A673 (cell line): ENCODE measurements around the gene SLC25A23. TPM values are rescaled to one million over a fixed set of nuclear protein-coding genes. Genes with fewer than 3 reads are reported as not detected.

ENCODE experiments used
- BruUV-seq: library from RNA; stranded (reverse); fragments of 400-500 nt; replicated peaks from 2 replicates; lab custom pipeline; 2021; lab: Mats Ljungman, UMichigan
- CTCF ChIA-PET: fragments of 300-600 bp; sonication (Branson Sonifier 250); formaldehyde crosslinking; loops from one replicate; lab custom pipeline; 2022; ENCODE audit warnings: antibody characterized with exemption; lab: Charles Lee
- POLR2A ChIA-PET: fragments of 300-600 bp; sonication (Branson Sonifier 250); formaldehyde crosslinking; loops from one replicate; lab custom pipeline; 2022; ENCODE audit warnings: antibody characterized with exemption; ENCODE audit not compliant: low non-redundant PET; lab: Charles Lee
- DNase-seq: peaks from one replicate; pipeline ENCODE4 v3.0.0-alpha.2; 2015; ENCODE audit warnings: low spot score
- H3K27ac ChIP-seq: fragments of 200-600 bp; sonication (generic); 2 replicates; pipeline ENCODE4 v1.5.1; 2016; ENCODE audit warnings: mixed run types, low read depth, mild to moderate bottlenecking, mixed read lengths, antibody characterized with exemption, low read length; ENCODE audit not compliant: poor library complexity, severe bottlenecking
- H3K27me3 ChIP-seq: fragments of 200-600 bp; sonication (generic); replicated peaks from 2 replicates; pipeline ENCODE4 v1.6.1; 2017; ENCODE audit warnings: mixed run types, low read depth, mild to moderate bottlenecking, mixed read lengths, antibody characterized with exemption, low read length; ENCODE audit not compliant: insufficient read depth, poor library complexity
- H3K36me3 ChIP-seq: fragments of 200-600 bp; sonication (generic); 2 replicates; pipeline ENCODE4 v1.6.1; 2016; ENCODE audit warnings: mixed run types, mild to moderate bottlenecking, mixed read lengths, antibody characterized with exemption, low read length; ENCODE audit not compliant: insufficient read depth, poor library complexity, severe bottlenecking
- H3K4me1 ChIP-seq: fragments of 200-600 bp; sonication (generic); 2 replicates; pipeline ENCODE4 v1.6.1; 2017; ENCODE audit warnings: mixed run types, mild to moderate bottlenecking, mixed read lengths, antibody characterized with exemption, low read length; ENCODE audit not compliant: insufficient read depth, poor library complexity, severe bottlenecking
- H3K4me3 ChIP-seq: fragments of 200-600 bp; sonication (generic); 2 replicates; pipeline ENCODE4 v1.5.1; 2016; ENCODE audit warnings: low read depth, mixed run types, mild to moderate bottlenecking, mixed read lengths, low read length; ENCODE audit not compliant: poor library complexity, severe bottlenecking
- H3K9me3 ChIP-seq: fragments of 200-600 bp; sonication (generic); 2 replicates; pipeline ENCODE4 v1.6.1; 2016; ENCODE audit warnings: mixed run types, low read depth, mild to moderate bottlenecking, mixed read lengths, antibody characterized with exemption, low read length; ENCODE audit not compliant: poor library complexity, severe bottlenecking
- EZH2 ChIP-seq: fragments of 200-600 bp; sonication (generic); IDR thresholded peaks from 2 replicates; pipeline ENCODE4 v1.6.1; 2017; ENCODE audit warnings: borderline replicate concordance, low read depth, mild to moderate bottlenecking, mixed read lengths, antibody characterized with exemption, low read length; ENCODE audit not compliant: poor library complexity, severe bottlenecking
- intact Hi-C: fragments of 100-400 bp; cut with micrococcal nuclease; formaldehyde crosslinking; loops from one replicate; pipeline ENCODE4 v1.10.0; 2022; ENCODE audit not compliant: unreplicated experiment
- total RNA-seq: library from RNA; stranded (reverse); gene quantifications from 2 replicates; pipeline ENCODE4 v1.2.3, GENCODE V29; 2021
- TF ChIP-seq, protein P1 (sequence below): fragments of 300-800, 200-600 bp; sonication (generic); conservative IDR thresholded peaks from 2 replicates; pipeline ENCODE4 v1.5.1; 2017; ENCODE audit warnings: low read depth, mild to moderate bottlenecking, antibody characterized with exemption, low read length, moderate library complexity, mixed read lengths

SLC25A23 gene
- total RNA-seq, 1 experiment from 2014 or later = 39.9 TPM

- CTCF ChIA-PET = no interaction called here
Measured at GRCh38 chr19:6467384-6467783, 7.8 kb upstream of the SLC25A23 start.

GRCh38 chr19:6466526-6467248 is 7.1 kb upstream of the SLC25A23 start:
- no peak overlapping the region for H3K27ac ChIP-seq
- no TSS peak for BruUV-seq
- POLR2A ChIA-PET = no interaction called here

More at GRCh38 chr19:6467384-6467783, 7.8 kb upstream of the SLC25A23 start:
- Histone ChIP-seq H3K4me1 (no peaks in the 10 kb centered on the region), H3K36me3 (no peaks in the 10 kb centered on the region), H3K27me3 (peaks cover 15% of the 10 kb centered on the region), H3K4me3 (no peak overlapping the region), H3K9me3 (no peaks in the 10 kb centered on the region), H3K27ac (no peak overlapping the region)
- no peak for DNase-seq
- POLR2A ChIA-PET = no interaction called here
- intact Hi-C loops = no loop called here
- TF ChIP-seq, protein P1, sequence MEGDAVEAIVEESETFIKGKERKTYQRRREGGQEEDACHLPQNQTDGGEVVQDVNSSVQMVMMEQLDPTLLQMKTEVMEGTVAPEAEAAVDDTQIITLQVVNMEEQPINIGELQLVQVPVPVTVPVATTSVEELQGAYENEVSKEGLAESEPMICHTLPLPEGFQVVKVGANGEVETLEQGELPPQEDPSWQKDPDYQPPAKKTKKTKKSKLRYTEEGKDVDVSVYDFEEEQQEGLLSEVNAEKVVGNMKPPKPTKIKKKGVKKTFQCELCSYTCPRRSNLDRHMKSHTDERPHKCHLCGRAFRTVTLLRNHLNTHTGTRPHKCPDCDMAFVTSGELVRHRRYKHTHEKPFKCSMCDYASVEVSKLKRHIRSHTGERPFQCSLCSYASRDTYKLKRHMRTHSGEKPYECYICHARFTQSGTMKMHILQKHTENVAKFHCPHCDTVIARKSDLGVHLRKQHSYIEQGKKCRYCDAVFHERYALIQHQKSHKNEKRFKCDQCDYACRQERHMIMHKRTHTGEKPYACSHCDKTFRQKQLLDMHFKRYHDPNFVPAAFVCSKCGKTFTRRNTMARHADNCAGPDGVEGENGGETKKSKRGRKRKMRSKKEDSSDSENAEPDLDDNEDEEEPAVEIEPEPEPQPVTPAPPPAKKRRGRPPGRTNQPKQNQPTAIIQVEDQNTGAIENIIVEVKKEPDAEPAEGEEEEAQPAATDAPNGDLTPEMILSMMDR = no peak
- no TSS peak for BruUV-seq

GRCh38 chr19:6465663-6466062 is 6.1 kb upstream of the SLC25A23 start:
- CTCF ChIA-PET = no interaction called here
- no peaks in the 10 kb centered on the region for H3K9me3 ChIP-seq
- no peak overlapping the region for H3K27ac ChIP-seq
- no peak overlapping the region for H3K4me3 ChIP-seq
- TF ChIP-seq EZH2 = no peak
- TF ChIP-seq, protein P1 = no peak
- H3K36me3 ChIP-seq = no peaks in the 10 kb centered on the region
- no TSS peak for BruUV-seq
- peaks cover 15% of the 10 kb centered on the region for H3K27me3 ChIP-seq
- POLR2A ChIA-PET = no interaction called here
- peaks cover 2% of the 10 kb centered on the region for H3K4me1 ChIP-seq
- intact Hi-C loops = no loop called here
- no peak for DNase-seq

More at GRCh38 chr19:6466526-6467248, 7.1 kb upstream of the SLC25A23 start:
- intact Hi-C loops = no loop called here
- Histone ChIP-seq H3K9me3 (no peaks in the 10 kb centered on the region), H3K4me1 (no peaks in the 10 kb centered on the region), H3K27me3 (peaks cover 15% of the 10 kb centered on the region), H3K4me3 (no peak overlapping the region), H3K36me3 (no peaks in the 10 kb centered on the region)
- no peak for DNase-seq
- CTCF ChIA-PET = interaction anchor here (0.5 kb wide), 1 partner anchor 109 kb away, joined by 3 read pairs; no protein-coding TSS in a partner anchor
- TF ChIP-seq, protein P1 = no peak
- no peak for TF ChIP-seq EZH2
